SK-N-SH (cell line): Measurements from ENCODE around the gene ORC4. TPM values are rescaled to one million over a fixed set of nuclear protein-coding genes. Genes with fewer than 3 reads are reported as not detected.

Source experiments
- CTCF ChIA-PET: fragments of 300-600, 350-600 bp; formaldehyde crosslinking; extraction: SDS; loops from one replicate; lab custom pipeline; 2021; lab: Yijun Ruan, JAX
- POLR2A ChIA-PET: fragments of 350-600 bp; sonication (Branson Sonifier 250); formaldehyde crosslinking; extraction: SDS; loops from one replicate; lab custom pipeline; 2020; ENCODE audit warnings: antibody characterized with exemption, inconsistent platforms; lab: Yijun Ruan, JAX
- DNase-seq: peaks from one replicate; pipeline ENCODE4 v3.0.0; 2012
- H2AFZ ChIP-seq: fragments of 200-600 bp; sonication (generic); 2 replicates; pipeline ENCODE4 v1.8.1; 2016; ENCODE audit warnings: antibody characterized with exemption, mild to moderate bottlenecking, low read depth
- H3F3A ChIP-seq: fragments of 200-600 bp; sonication (generic); replicated peaks from 2 replicates; pipeline ENCODE3; 2016; ENCODE audit warnings: antibody characterized with exemption, mild to moderate bottlenecking; ENCODE audit not compliant: insufficient read depth
- H3K27ac ChIP-seq, 2 experiments: fragments of 200-500 bp in 1 of 2; fragments of 200-600 bp in 1 of 2; sonication (Bioruptor generic) in 1 of 2; sonication (generic), shearing (Covaris generic) in 1 of 2; 2 replicates each; pipeline versions ENCODE4 v1.5.1 to v1.6.1; 2014 to 2016; ENCODE audit warnings: low read depth in 2 of 2, inconsistent platforms in 1 of 2, low read length in 1 of 2, mild to moderate bottlenecking in 1 of 2, mixed read lengths in 1 of 2
- H3K27me3 ChIP-seq: fragments of 200-600 bp; sonication (generic), shearing (Covaris generic); 2 replicates; pipeline ENCODE4 v1.6.1; 2016; ENCODE audit warnings: mixed run types; ENCODE audit not compliant: insufficient read depth
- H3K36me3 ChIP-seq, 2 experiments: fragments of 200-500 bp in 1 of 2; fragments of 200-600 bp in 1 of 2; sonication (Bioruptor generic) in 1 of 2; sonication (generic) in 1 of 2; replicated peaks in 1 of 2; 2 replicates each; pipeline versions ENCODE3 to v1.5.1; 2014 to 2016; ENCODE audit warnings: low read length in 1 of 2, mild to moderate bottlenecking in 1 of 2; ENCODE audit not compliant: insufficient read depth in 2 of 2, control insufficient read depth in 1 of 2
- H3K4me1 ChIP-seq, 2 experiments: fragments of 200-500 bp in 1 of 2; fragments of 200-600 bp in 1 of 2; sonication (Bioruptor generic) in 1 of 2; sonication (generic), shearing (Covaris generic) in 1 of 2; 2 replicates each; pipeline versions ENCODE4 v1.5.1 to v1.6.1; 2014 to 2016; ENCODE audit warnings: low read depth in 1 of 2, low read length in 1 of 2, mixed run types in 1 of 2; ENCODE audit not compliant: insufficient read depth in 2 of 2, control insufficient read depth in 1 of 2
- H3K4me2 ChIP-seq: fragments of 200-600 bp; sonication (generic), shearing (Covaris generic); 2 replicates; pipeline ENCODE4 v1.6.1; 2017; ENCODE audit warnings: mixed run types
- H3K4me3 ChIP-seq, 2 experiments: fragments of 200-500 bp in 1 of 2; fragments of 200-600 bp in 1 of 2; sonication (Bioruptor generic) in 1 of 2; sonication (generic), shearing (Covaris generic) in 1 of 2; 2 replicates each; pipeline versions ENCODE4 v1.5.1 to v1.8.1; 2014 to 2016; ENCODE audit warnings: low read depth in 2 of 2, inconsistent platforms in 1 of 2, low read length in 1 of 2, mild to moderate bottlenecking in 1 of 2, mixed read lengths in 1 of 2, moderate library complexity in 1 of 2
- H3K79me2 ChIP-seq: fragments of 200-600 bp; sonication (generic); 2 replicates; pipeline ENCODE4 v1.8.1; 2017; ENCODE audit warnings: mild to moderate bottlenecking; ENCODE audit not compliant: insufficient read depth
- H3K9ac ChIP-seq: fragments of 200-600 bp; sonication (generic); 2 replicates; pipeline ENCODE4 v1.6.1; 2017; ENCODE audit warnings: mixed run types
- H3K9me2 ChIP-seq: fragments of 200-600 bp; sonication (generic); 2 replicates; pipeline ENCODE4 v1.6.1; 2017; ENCODE audit warnings: mixed run types
- H3K9me3 ChIP-seq: fragments of 200-600 bp; sonication (generic); 2 replicates; pipeline ENCODE4 v1.6.1; 2017; ENCODE audit warnings: mixed run types, mild to moderate bottlenecking, moderate library complexity
- H4K20me1 ChIP-seq: fragments of 200-600 bp; sonication (generic); 2 replicates; pipeline ENCODE4 v1.6.1; 2017; ENCODE audit warnings: mild to moderate bottlenecking, mixed run types; ENCODE audit not compliant: insufficient read depth
- ELF1 ChIP-seq: IDR thresholded peaks from 2 replicates; pipeline ENCODE4 v1.4.0; 2012
- FOSL2 ChIP-seq: IDR thresholded peaks from 2 replicates; pipeline ENCODE4 v1.4.0; 2012; ENCODE audit warnings: low read depth, mild to moderate bottlenecking, moderate library complexity, borderline replicate concordance
- GABPA ChIP-seq: IDR thresholded peaks from 2 replicates; pipeline ENCODE4 v1.4.0; 2012; ENCODE audit warnings: low read depth, mild to moderate bottlenecking
- GATA2 ChIP-seq: sonication (generic); formaldehyde crosslinking; IDR thresholded peaks from 2 replicates; pipeline ENCODE4 v1.5.0; 2020; ENCODE audit warnings: mild to moderate bottlenecking, missing genetic modification reagents
- JUND ChIP-seq: IDR thresholded peaks from 2 replicates; pipeline ENCODE4 v1.4.0; 2012
- RCOR1 ChIP-seq: fragments of 150-350 bp; IDR thresholded peaks from 2 replicates; pipeline ENCODE4 v1.6.1; 2017; ENCODE audit warnings: antibody characterized with exemption, low read length
- RFX5 ChIP-seq: IDR thresholded peaks from 2 replicates; pipeline ENCODE4 v1.6.1; 2012; ENCODE audit warnings: mild to moderate bottlenecking, improper control_type of control experiment, low read length
- RXRA ChIP-seq: IDR thresholded peaks from 2 replicates; pipeline ENCODE4 v1.4.0; 2012; ENCODE audit warnings: low read depth, mild to moderate bottlenecking, borderline replicate concordance
- SMC3 ChIP-seq: IDR thresholded peaks from 2 replicates; pipeline ENCODE4 v1.6.1; 2012; ENCODE audit warnings: low read depth, low read length, improper control_type of control experiment
- TAF1 ChIP-seq: IDR thresholded peaks from 2 replicates; pipeline ENCODE4 v1.6.1; 2012; ENCODE audit warnings: low read depth, mild to moderate bottlenecking, low read length, moderate library complexity, borderline replicate concordance
- TCF12 ChIP-seq: IDR thresholded peaks from 2 replicates; pipeline ENCODE4 v1.4.0; 2012
- YY1 ChIP-seq: IDR thresholded peaks from 2 replicates; pipeline ENCODE4 v1.4.0; 2012; ENCODE audit warnings: low read depth, mild to moderate bottlenecking
- WGBS: methylation state at CpG from one replicate; pipeline ENCODE4 v1.1.6; 2017; ENCODE audit warnings: low lambda C conversion rate; 5-methylcytosine and 5-hydroxymethylcytosine counted together
- polyA plus RNA-seq, 3 experiments: library from polyadenylated mRNA; depleted of rRNA; stranded (reverse); fragments of >200 nt; gene quantifications; 2 replicates each; pipeline ENCODE4 v1.2.3, GENCODE V29; 2012
- TF ChIP-seq, protein P1 (sequence below): IDR thresholded peaks from 2 replicates; pipeline ENCODE4 v1.6.1; 2012; ENCODE audit warnings: mild to moderate bottlenecking, low read depth, low read length, moderate library complexity
- TF ChIP-seq, protein P2 (sequence below): IDR thresholded peaks from 2 replicates; pipeline ENCODE4; 2012
- TF ChIP-seq, protein P3 (sequence below): IDR thresholded peaks from 2 replicates; pipeline ENCODE4 v1.4.0; 2012; ENCODE audit warnings: low read depth
- TF ChIP-seq, protein P4 (sequence below): IDR thresholded peaks from 2 replicates; pipeline ENCODE4 v1.4.0; 2012; ENCODE audit warnings: low read depth, borderline replicate concordance
- TF ChIP-seq, protein P5 (sequence below): fragments of 150-350 bp; IDR thresholded peaks from 2 replicates; pipeline ENCODE4 v1.6.1; 2017; ENCODE audit warnings: antibody characterized with exemption, low read length, low read depth, borderline replicate concordance
- TF ChIP-seq, protein P6 (sequence below): fragments of 200-600 bp; sonication (generic); IDR thresholded peaks from 2 replicates; pipeline ENCODE4 v1.6.1; 2017; ENCODE audit warnings: antibody characterized with exemption, mild to moderate bottlenecking, moderate library complexity

Gene ORC4
- polyA plus RNA-seq, 1 of the 3 experiments (the other 2 are of a cell fraction): 15.2 TPM

DNA sequence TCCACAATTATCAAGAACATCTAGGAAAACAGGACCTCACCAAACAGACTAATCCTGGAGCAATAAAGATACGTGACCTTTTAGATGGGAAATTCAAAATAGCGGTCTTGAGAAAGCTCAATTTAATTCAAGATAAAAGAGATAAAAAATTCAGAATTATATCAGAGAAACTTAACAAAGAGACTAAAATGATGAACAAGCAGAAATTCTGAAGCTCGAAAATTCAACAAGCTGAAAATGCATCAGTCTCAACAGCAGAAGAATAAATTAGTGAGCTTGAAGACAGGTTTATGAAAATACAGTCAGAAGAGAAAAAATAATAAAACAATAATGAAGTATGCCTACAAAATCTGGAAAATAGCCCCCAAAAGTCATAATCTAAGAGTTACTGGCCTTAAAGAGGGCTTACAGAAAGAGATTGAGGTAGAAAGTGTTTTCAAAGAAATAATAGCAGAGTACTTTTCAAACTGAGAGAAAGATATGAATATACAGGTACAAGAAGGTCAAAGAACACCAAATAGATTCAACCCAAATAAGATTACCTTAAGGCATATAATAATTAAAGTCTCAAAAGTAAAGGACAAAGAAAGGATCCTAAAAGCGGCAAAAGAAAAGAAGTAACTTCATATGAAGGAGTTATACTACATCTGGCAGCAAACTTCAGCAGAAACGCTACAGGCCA is 13.2 kb downstream of the ORC4 start:
- no peaks in the 10 kb centered on the region for H3K9me2 ChIP-seq
- peaks cover 99% of the 10 kb centered on the region for H3K79me2 ChIP-seq
- no peak overlapping the region for H3K27ac ChIP-seq
- no peaks in the 10 kb centered on the region; the same call in 1 of the 2 replicates for H4K20me1 ChIP-seq
- TF ChIP-seq SMC3 (no peak), YY1 (no peak), RCOR1 (no peak), JUND (no peak), ELF1 (no peak), FOSL2 (no peak), TCF12 (no peak), GABPA (no peak), RXRA (no peak), GATA2 (no peak), TAF1 (no peak), RFX5 (no peak)
- TF ChIP-seq, protein P1, sequence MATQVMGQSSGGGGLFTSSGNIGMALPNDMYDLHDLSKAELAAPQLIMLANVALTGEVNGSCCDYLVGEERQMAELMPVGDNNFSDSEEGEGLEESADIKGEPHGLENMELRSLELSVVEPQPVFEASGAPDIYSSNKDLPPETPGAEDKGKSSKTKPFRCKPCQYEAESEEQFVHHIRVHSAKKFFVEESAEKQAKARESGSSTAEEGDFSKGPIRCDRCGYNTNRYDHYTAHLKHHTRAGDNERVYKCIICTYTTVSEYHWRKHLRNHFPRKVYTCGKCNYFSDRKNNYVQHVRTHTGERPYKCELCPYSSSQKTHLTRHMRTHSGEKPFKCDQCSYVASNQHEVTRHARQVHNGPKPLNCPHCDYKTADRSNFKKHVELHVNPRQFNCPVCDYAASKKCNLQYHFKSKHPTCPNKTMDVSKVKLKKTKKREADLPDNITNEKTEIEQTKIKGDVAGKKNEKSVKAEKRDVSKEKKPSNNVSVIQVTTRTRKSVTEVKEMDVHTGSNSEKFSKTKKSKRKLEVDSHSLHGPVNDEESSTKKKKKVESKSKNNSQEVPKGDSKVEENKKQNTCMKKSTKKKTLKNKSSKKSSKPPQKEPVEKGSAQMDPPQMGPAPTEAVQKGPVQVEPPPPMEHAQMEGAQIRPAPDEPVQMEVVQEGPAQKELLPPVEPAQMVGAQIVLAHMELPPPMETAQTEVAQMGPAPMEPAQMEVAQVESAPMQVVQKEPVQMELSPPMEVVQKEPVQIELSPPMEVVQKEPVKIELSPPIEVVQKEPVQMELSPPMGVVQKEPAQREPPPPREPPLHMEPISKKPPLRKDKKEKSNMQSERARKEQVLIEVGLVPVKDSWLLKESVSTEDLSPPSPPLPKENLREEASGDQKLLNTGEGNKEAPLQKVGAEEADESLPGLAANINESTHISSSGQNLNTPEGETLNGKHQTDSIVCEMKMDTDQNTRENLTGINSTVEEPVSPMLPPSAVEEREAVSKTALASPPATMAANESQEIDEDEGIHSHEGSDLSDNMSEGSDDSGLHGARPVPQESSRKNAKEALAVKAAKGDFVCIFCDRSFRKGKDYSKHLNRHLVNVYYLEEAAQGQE: no peak
- TF ChIP-seq, protein P2, sequence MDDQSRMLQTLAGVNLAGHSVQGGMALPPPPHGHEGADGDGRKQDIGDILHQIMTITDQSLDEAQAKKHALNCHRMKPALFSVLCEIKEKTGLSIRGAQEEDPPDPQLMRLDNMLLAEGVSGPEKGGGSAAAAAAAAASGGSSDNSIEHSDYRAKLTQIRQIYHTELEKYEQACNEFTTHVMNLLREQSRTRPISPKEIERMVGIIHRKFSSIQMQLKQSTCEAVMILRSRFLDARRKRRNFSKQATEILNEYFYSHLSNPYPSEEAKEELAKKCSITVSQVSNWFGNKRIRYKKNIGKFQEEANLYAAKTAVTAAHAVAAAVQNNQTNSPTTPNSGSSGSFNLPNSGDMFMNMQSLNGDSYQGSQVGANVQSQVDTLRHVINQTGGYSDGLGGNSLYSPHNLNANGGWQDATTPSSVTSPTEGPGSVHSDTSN: no peak
- TF ChIP-seq, protein P3, sequence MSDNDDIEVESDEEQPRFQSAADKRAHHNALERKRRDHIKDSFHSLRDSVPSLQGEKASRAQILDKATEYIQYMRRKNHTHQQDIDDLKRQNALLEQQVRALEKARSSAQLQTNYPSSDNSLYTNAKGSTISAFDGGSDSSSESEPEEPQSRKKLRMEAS: no peak
- TF ChIP-seq, protein P4, sequence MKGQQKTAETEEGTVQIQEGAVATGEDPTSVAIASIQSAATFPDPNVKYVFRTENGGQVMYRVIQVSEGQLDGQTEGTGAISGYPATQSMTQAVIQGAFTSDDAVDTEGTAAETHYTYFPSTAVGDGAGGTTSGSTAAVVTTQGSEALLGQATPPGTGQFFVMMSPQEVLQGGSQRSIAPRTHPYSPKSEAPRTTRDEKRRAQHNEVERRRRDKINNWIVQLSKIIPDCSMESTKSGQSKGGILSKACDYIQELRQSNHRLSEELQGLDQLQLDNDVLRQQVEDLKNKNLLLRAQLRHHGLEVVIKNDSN: no peak
- TF ChIP-seq, protein P5, sequence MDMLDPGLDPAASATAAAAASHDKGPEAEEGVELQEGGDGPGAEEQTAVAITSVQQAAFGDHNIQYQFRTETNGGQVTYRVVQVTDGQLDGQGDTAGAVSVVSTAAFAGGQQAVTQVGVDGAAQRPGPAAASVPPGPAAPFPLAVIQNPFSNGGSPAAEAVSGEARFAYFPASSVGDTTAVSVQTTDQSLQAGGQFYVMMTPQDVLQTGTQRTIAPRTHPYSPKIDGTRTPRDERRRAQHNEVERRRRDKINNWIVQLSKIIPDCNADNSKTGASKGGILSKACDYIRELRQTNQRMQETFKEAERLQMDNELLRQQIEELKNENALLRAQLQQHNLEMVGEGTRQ: no peak
- TF ChIP-seq, protein P6, sequence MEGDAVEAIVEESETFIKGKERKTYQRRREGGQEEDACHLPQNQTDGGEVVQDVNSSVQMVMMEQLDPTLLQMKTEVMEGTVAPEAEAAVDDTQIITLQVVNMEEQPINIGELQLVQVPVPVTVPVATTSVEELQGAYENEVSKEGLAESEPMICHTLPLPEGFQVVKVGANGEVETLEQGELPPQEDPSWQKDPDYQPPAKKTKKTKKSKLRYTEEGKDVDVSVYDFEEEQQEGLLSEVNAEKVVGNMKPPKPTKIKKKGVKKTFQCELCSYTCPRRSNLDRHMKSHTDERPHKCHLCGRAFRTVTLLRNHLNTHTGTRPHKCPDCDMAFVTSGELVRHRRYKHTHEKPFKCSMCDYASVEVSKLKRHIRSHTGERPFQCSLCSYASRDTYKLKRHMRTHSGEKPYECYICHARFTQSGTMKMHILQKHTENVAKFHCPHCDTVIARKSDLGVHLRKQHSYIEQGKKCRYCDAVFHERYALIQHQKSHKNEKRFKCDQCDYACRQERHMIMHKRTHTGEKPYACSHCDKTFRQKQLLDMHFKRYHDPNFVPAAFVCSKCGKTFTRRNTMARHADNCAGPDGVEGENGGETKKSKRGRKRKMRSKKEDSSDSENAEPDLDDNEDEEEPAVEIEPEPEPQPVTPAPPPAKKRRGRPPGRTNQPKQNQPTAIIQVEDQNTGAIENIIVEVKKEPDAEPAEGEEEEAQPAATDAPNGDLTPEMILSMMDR: no peak
- TF ChIP-seq, all 33 proteins: peak for 0
- CTCF ChIA-PET: no interaction called here
- H3K4me2 ChIP-seq: no peak overlapping the region
- POLR2A ChIA-PET: no interaction called here
- 0 out of 2 replicates have a peak, but pooled peaks cover 7% of the 10 kb centered on the region for H3K9me3 ChIP-seq
- H3K4me1 ChIP-seq: no peaks in the 10 kb centered on the region
- no peak overlapping the region for H3K9ac ChIP-seq
- no peak overlapping the region for H3K4me3 ChIP-seq
- DNase-seq: no peak
- H3K36me3 ChIP-seq: peaks cover 0 to 7% of the 10 kb centered on the region in 2 experiments
- no peaks in the 10 kb centered on the region for H3F3A ChIP-seq
- H3K27me3 ChIP-seq: no peaks in the 10 kb centered on the region
- 94% methylated on average over 5 of the region's 5 CpGs for WGBS
- H2AFZ ChIP-seq: no peak overlapping the region
